ENCODE measurements around the gene HSPB6.

The HSPB6 gene

DNA sequence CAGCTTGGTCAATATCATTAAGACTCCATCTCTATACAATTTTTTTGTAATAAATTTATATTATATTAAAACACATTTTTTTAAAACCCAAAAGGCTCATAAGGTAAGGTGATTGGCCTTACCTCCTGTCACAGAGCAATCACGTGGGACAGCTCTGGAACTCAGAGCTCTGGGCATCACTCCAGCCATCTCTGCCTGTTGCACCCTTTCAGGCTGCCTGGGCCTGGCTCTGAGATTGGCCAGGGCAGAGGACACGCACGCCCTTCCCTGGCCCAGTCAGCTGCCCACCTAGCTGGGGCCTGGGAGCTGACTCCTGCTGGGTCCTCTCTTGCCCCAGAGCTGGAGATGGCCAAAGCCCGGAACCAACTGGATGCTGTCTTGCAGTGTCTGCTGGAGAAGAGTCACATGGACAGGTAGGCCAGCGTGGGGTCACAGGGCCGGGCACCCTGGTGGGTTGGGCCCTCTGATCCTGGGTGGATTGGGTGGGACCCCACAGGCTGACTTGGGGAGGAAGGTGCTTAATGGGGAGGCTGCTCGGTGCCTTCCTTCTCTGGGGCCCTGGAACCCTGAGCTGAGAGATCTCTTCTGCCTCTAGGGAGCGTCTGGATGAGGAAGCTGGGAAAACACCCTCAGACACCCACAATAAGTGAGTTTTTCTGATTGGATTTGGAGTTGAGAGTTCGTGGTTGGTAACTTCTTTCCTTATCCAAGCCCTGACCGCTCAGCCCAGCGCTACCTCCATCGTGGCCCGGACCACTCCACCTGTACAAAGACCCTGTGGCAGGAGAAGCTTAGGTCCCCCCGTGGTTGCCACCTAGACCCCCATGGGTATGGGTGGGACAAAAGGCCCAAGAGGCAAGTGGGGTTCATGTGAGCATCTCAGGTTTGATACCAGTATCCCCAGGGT, 4.7 kb downstream of the HSPB6 start:
- TF ChIP-seq, protein P1, sequence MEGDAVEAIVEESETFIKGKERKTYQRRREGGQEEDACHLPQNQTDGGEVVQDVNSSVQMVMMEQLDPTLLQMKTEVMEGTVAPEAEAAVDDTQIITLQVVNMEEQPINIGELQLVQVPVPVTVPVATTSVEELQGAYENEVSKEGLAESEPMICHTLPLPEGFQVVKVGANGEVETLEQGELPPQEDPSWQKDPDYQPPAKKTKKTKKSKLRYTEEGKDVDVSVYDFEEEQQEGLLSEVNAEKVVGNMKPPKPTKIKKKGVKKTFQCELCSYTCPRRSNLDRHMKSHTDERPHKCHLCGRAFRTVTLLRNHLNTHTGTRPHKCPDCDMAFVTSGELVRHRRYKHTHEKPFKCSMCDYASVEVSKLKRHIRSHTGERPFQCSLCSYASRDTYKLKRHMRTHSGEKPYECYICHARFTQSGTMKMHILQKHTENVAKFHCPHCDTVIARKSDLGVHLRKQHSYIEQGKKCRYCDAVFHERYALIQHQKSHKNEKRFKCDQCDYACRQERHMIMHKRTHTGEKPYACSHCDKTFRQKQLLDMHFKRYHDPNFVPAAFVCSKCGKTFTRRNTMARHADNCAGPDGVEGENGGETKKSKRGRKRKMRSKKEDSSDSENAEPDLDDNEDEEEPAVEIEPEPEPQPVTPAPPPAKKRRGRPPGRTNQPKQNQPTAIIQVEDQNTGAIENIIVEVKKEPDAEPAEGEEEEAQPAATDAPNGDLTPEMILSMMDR (IDR thresholded peaks at IDR 0.05; ENCODE audit: low read depth, low read length): no peak
- H3K4me3 ChIP-seq (ENCODE audit: low read depth, low read length): no peak overlapping the region
- no peak for DNase-seq (ENCODE audit: low read depth, low spot score)
- in situ Hi-C loops (cut with HindIII; ENCODE audit: low sequenced_read_pairs): no loop called here

DNA sequence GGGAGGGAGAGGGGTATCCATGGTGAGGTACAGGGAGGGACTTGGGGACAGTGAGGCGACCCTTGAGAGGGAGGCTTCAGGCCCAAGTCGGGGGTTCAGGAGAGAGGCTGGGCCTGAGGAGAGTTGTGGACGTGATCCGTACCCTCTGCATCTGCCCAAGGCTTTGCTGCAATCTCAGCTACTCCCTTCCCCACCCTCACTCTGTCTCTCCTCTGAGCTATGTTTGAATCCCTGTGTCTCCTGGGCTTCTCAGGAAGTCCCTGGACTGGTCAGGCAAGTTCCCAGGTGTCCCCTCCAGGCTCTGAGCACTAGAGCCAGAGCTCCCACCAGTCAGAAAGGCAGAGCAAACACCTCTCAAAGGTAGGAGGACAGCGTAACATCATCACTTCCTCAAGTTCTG, 6.7 kb downstream of the HSPB6 start:
- TF ChIP-seq, protein P1 (IDR thresholded peaks at IDR 0.05; ENCODE audit: low read depth, low read length): no peak
- in situ Hi-C loops (cut with HindIII; ENCODE audit: low sequenced_read_pairs): no loop called here
- no peak for DNase-seq (ENCODE audit: low read depth, low spot score)
- H3K4me3 ChIP-seq (ENCODE audit: low read depth, low read length): no peak overlapping the region

DNA sequence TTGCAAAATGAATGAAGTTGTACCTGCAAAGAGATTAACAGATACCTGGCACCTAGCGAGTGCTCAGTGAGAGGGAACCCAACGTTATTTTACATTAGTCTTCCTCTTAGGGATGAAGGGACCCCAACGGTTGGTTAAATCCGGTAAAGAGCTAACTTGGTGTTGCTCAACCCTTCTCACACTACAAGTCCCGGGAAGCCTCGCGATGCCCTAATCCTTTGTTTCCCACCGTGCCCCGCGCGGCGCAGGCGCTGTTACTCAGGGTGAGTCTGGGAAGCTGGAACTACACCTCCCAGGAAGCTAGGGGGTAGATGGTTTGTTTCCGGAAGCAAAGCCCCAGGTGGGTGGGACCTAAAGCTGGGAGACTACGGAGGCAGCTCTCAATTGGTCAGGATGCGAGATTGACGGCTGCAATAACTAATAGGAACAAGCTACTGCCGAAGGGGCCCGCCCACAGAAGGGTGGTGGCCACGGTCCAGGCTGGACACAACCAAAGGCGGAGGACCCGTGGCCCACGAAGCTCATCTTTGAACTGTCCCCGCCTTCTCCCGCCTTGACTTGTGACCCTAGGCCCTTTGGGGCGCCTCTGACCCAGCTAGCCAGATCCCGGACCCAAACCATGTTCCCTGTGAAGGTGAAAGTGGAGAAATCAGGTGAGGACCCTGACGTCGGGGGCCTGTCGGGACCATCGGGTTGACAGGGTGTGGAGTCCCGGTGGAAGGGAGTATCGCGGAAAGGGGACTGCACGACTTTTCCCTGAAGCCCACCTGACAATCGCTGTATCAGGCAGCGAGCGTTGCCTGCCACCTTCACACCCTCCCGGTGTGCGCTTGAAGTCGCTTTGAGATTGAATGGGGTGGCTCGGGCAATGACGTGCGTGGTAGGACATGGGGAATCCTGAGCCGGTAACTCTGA, 8.5 kb downstream of the HSPB6 start, which contains the start of gene LIN37:
LIN37 (plus strand) TSS at position 471 of the 915 bp plus-strand sequence; CDS start at position 620, 149 bp downstream.
- in situ Hi-C loops (cut with HindIII; ENCODE audit: low sequenced_read_pairs): no loop called here
- peak within 1 kb of the TSS; percentile 100 for H3K4me3 ChIP-seq (ENCODE audit: low read depth, low read length)
- peak; percentile 100 for DNase-seq (ENCODE audit: low read depth, low spot score)
- TF ChIP-seq, protein P1 (IDR thresholded peaks at IDR 0.05; ENCODE audit: low read depth, low read length): no peak

DNA sequence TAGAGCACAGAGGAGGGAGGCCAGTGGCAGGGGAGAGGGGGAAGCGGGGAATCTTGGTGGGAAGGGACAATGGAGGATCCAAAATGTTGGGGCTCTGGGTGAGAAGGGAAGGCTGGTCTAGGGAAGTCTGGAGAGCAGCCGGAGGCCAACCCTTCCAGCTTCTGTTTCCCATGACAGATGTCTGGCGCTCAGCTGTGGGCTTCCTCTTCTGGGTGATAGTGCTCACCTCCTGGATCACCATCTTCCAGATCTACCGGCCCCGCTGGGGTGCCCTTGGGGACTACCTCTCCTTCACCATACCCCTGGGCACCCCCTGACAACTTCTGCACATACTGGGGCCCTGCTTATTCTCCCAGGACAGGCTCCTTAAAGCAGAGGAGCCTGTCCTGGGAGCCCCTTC, 10.3 kb downstream of the HSPB6 start:
- H3K4me3 ChIP-seq (ENCODE audit: low read depth, low read length): peak overlapping the region; percentile 97
- TF ChIP-seq, protein P1 (IDR thresholded peaks at IDR 0.05; ENCODE audit: low read depth, low read length): no peak
- in situ Hi-C loops (cut with HindIII; ENCODE audit: low sequenced_read_pairs): no loop called here
- no peak for DNase-seq (ENCODE audit: low read depth, low spot score)

DNA sequence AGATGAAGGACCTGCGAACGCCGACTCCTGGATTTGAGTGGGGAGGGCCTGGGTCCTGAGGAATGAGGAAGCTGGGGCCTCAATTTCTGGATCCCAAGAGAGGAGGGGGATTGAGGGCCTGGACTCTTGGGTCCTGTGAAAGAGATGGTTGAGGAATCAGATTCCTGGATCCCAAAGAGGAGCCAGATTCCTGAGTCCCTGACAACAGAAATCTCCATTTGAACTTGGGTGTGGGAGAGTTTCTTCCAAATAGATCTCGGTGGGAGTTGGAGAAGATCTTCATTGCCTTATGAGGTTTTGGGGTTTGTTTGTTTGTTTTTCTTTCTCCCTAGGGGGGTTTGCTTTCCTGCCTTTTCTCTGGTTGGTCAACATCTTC, 10.8 kb downstream of the HSPB6 start:
- TF ChIP-seq, protein P1 (IDR thresholded peaks at IDR 0.05; ENCODE audit: low read depth, low read length): no peak
- DNase-seq (ENCODE audit: low read depth, low spot score): no peak
- in situ Hi-C loops (cut with HindIII; ENCODE audit: low sequenced_read_pairs): no loop called here
- H3K4me3 ChIP-seq (ENCODE audit: low read depth, low read length): peak overlapping the region; percentile 97

DNA sequence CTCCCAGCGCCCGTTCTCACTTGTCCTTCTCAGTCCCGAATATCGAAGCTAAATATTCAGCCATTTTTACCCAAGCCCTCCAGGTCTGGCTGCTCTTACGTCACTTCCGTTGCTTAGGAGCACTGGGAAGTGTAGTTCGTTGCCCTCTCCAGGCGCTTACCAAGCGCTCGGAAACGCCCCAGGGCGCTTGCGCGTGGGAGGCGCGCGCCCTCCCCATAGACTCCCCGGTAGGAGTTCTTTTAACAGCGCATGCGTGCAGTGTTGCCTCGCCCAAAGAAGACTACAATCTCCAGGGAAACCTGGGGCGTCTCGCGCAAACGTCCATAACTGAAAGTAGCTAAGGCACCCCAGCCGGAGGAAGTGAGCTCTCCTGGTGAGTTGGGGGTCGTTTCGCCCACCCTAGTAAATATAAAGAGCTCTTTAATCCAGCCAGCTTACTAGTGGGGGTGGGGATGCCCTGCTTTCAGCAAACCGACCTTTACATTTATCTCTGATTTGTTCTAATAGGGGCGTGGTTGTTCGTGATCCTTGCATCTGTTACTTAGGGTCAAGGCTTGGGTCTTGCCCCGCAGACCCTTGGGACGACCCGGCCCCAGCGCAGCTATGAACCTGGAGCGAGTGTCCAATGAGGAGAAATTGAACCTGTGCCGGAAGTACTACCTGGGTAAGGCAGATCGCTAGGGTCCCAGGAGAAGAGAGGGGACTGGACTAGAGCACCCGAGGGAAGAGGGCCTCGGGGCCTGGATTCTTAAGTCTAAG, 11.3 kb downstream of the HSPB6 start, which contains the start of the genes PSENEN and U2AF1L4:
PSENEN (plus strand) TSS at position 324 of the 759 bp plus-strand sequence; CDS start at position 604, 280 bp downstream.
U2AF1L4 (minus strand) TSS at position 91 of the 759 bp plus-strand sequence; CDS start at position 64, 27 bp downstream.
- DNase-seq (ENCODE audit: low read depth, low spot score): peak; percentile 100
- H3K4me3 ChIP-seq (ENCODE audit: low read depth, low read length): peak within 1 kb of the TSS; percentile 97
- TF ChIP-seq, protein P1 (IDR thresholded peaks at IDR 0.05; ENCODE audit: low read depth, low read length): no peak
- in situ Hi-C loops (cut with HindIII; ENCODE audit: low sequenced_read_pairs): no loop called here

All from astrocyte of the spinal cord (primary cell).